ENCODE measurements around the gene NAV2.

NAV2 gene

DNA sequence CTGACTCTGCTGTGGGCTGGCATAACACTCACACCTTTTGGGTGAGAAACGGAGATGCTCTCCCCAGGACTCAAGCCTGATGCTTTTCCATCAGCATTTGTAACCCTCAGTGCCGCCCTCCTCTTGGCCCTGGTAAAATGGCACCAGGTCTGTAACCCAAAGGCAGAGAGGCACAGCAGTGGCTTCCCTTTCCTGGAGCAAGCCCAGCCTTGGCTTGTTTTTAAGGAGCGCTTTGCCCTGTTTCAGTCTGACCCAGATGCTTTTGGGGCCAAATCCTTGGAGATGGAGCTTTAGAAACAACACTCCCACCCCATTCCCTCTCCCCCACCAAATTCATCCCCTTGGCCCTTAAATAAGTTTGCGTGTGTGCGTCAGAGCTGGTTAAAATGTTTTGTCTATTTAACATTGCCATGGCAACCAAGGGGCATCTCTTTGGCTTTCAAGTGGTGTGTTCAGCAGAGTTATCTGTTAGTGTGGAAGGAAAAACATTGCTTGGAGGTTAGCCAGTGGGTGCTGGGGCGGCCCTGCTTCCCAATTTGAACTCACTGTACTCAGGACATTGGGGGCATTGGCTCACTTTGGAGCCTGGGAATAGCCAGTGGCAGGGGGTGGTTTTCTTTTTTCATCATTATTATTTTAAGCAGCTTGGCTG, 134.1 kb downstream of the NAV2 start:
- Histone ChIP-seq H4K12ac (ENCODE audit: low read depth, low read length) (no peak overlapping the region), H3K9ac (ENCODE audit: low read length) (no peak overlapping the region), H3K4me1 (ENCODE audit: control insufficient read depth in 1 of 2, insufficient read depth in 2 of 2, low read length in 2 of 2) (peaks cover 0 to 3% of the 10 kb centered on the region in 2 experiments), H3K27ac (ENCODE audit: low read depth, low read length) (no peak overlapping the region), H3K4me3 (ENCODE audit: low read depth, low read length) (no peak overlapping the region), H3K14ac (ENCODE audit: low read length) (no peak overlapping the region), H3K23ac (ENCODE audit: low read length) (no peak overlapping the region), H3K4ac (ENCODE audit: low read depth, low read length) (no peak overlapping the region), H3K36me3 (ENCODE audit: control insufficient read depth in 1 of 2, insufficient read depth in 2 of 2, low read length in 2 of 2) (no peaks in the 10 kb centered on the region), H4K8ac (ENCODE audit: low read depth, low read length) (no peak overlapping the region), H3K18ac (ENCODE audit: low read length) (no peak overlapping the region), H3K9me3 (ENCODE audit: insufficient read depth, low read depth, low read length) (no peaks in the 10 kb centered on the region), H2BK120ac (ENCODE audit: insufficient read depth, low read length, poor library complexity) (no peak overlapping the region), H2AK5ac (ENCODE audit: low read length) (no peak overlapping the region), H3K4me2 (ENCODE audit: low read length) (no peak overlapping the region), H2BK5ac (ENCODE audit: low read depth, low read length, poor library complexity) (no peak overlapping the region), H2AFZ (ENCODE audit: insufficient read depth, low read length, poor library complexity) (no peak overlapping the region), H3K79me1 (ENCODE audit: low read length) (no peaks in the 10 kb centered on the region), H3K79me2 (ENCODE audit: control insufficient read depth, insufficient read depth, low read length, poor library complexity) (no peaks in the 10 kb centered on the region), H3K27me3 (ENCODE audit: insufficient read depth, low read length) (no peaks in the 10 kb centered on the region), H2BK12ac (ENCODE audit: low read length) (no peak overlapping the region), H4K91ac (ENCODE audit: low read depth, low read length) (no peak overlapping the region)
- WGBS (ENCODE audit: extremely low coverage, insufficient coverage, insufficient read length): no CpG with 5 or more reads among the region's 6 CpGs
- DNase-seq: no peak

DNA sequence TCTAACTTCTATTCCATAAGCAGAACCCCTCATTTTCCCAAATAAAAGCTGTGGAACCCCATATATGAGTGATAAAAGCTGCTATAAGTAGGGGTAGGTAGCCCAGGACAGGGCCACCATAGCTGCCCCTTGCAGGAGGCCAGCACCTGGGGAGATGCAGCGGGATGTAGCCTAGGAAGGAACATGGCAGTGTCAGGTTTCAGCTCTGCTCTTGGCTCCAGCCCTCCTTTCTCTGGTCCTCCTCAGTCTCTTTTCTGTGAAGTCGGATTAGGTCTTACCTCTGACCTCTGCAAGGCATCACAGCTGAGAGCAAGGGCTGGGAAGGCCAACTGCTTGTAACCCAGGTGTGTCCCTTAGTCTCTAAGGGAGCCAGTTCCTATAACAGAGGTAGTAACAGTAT, 135.6 kb downstream of the NAV2 start:
- Histone ChIP-seq H3K79me1 (ENCODE audit: low read length) (no peaks in the 10 kb centered on the region), H3K9me3 (ENCODE audit: insufficient read depth, low read depth, low read length) (no peaks in the 10 kb centered on the region), H3K27ac (ENCODE audit: low read depth, low read length) (no peak overlapping the region), H3K23ac (ENCODE audit: low read length) (no peak overlapping the region), H4K91ac (ENCODE audit: low read depth, low read length) (no peak overlapping the region), H3K4ac (ENCODE audit: low read depth, low read length) (no peak overlapping the region), H4K8ac (ENCODE audit: low read depth, low read length) (no peak overlapping the region), H2BK120ac (ENCODE audit: insufficient read depth, low read length, poor library complexity) (no peak overlapping the region), H3K4me3 (ENCODE audit: low read depth, low read length) (no peak overlapping the region), H3K4me2 (ENCODE audit: low read length) (no peak overlapping the region), H2AFZ (ENCODE audit: insufficient read depth, low read length, poor library complexity) (no peak overlapping the region), H2BK5ac (ENCODE audit: low read depth, low read length, poor library complexity) (no peak overlapping the region), H3K9ac (ENCODE audit: low read length) (no peak overlapping the region), H3K14ac (ENCODE audit: low read length) (no peak overlapping the region), H2AK5ac (ENCODE audit: low read length) (no peak overlapping the region), H3K79me2 (ENCODE audit: control insufficient read depth, insufficient read depth, low read length, poor library complexity) (no peaks in the 10 kb centered on the region), H3K18ac (ENCODE audit: low read length) (no peak overlapping the region), H4K12ac (ENCODE audit: low read depth, low read length) (no peak overlapping the region), H3K4me1 (ENCODE audit: control insufficient read depth in 1 of 2, insufficient read depth in 2 of 2, low read length in 2 of 2) (peaks cover 0 to 3% of the 10 kb centered on the region in 2 experiments), H2BK12ac (ENCODE audit: low read length) (no peak overlapping the region), H3K27me3 (ENCODE audit: insufficient read depth, low read length) (no peaks in the 10 kb centered on the region), H3K36me3 (ENCODE audit: control insufficient read depth in 1 of 2, insufficient read depth in 2 of 2, low read length in 2 of 2) (no peaks in the 10 kb centered on the region)
- DNase-seq: no peak
- no CpG with 5 or more reads among the region's 2 CpGs for WGBS (ENCODE audit: extremely low coverage, insufficient coverage, insufficient read length)

GRCh38 chr11:19849107-19849789, 136.6 kb downstream of the NAV2 start:
- H3K9ac ChIP-seq (ENCODE audit: low read length): no peak overlapping the region
- H2BK5ac ChIP-seq (ENCODE audit: low read depth, low read length, poor library complexity): no peak overlapping the region
- H2AK5ac ChIP-seq (ENCODE audit: low read length): no peak overlapping the region
- H3K14ac ChIP-seq (ENCODE audit: low read length): no peak overlapping the region
- no peak overlapping the region for H2BK120ac ChIP-seq (ENCODE audit: insufficient read depth, low read length, poor library complexity)
- H3K9me3 ChIP-seq (ENCODE audit: insufficient read depth, low read depth, low read length): no peaks in the 10 kb centered on the region
- no peak overlapping the region for H3K4ac ChIP-seq (ENCODE audit: low read depth, low read length)
- H3K4me3 ChIP-seq (ENCODE audit: low read depth, low read length): no peak overlapping the region
- H4K12ac ChIP-seq (ENCODE audit: low read depth, low read length): no peak overlapping the region
- no peak overlapping the region for H2BK12ac ChIP-seq (ENCODE audit: low read length)
- peaks cover 0 to 3% of the 10 kb centered on the region in 2 experiments for H3K4me1 ChIP-seq (ENCODE audit: control insufficient read depth in 1 of 2, insufficient read depth in 2 of 2, low read length in 2 of 2)
- no peak overlapping the region for H3K4me2 ChIP-seq (ENCODE audit: low read length)
- H3K27me3 ChIP-seq (ENCODE audit: insufficient read depth, low read length): no peaks in the 10 kb centered on the region
- H3K18ac ChIP-seq (ENCODE audit: low read length): no peak overlapping the region
- no peak overlapping the region for H2AFZ ChIP-seq (ENCODE audit: insufficient read depth, low read length, poor library complexity)
- DNase-seq: no peak
- H3K23ac ChIP-seq (ENCODE audit: low read length): no peak overlapping the region
- no peak overlapping the region for H3K27ac ChIP-seq (ENCODE audit: low read depth, low read length)
- H4K91ac ChIP-seq (ENCODE audit: low read depth, low read length): no peak overlapping the region
- no peaks in the 10 kb centered on the region for H3K36me3 ChIP-seq (ENCODE audit: control insufficient read depth in 1 of 2, insufficient read depth in 2 of 2, low read length in 2 of 2)
- H4K8ac ChIP-seq (ENCODE audit: low read depth, low read length): no peak overlapping the region
- no peaks in the 10 kb centered on the region for H3K79me2 ChIP-seq (ENCODE audit: control insufficient read depth, insufficient read depth, low read length, poor library complexity)
- no peaks in the 10 kb centered on the region for H3K79me1 ChIP-seq (ENCODE audit: low read length)
- WGBS (ENCODE audit: extremely low coverage, insufficient coverage, insufficient read length): no CpG with 5 or more reads among the region's 6 CpGs

- peaks cover 0 to 3% of the 10 kb centered on the region in 2 experiments for H3K4me1 ChIP-seq (ENCODE audit: control insufficient read depth in 1 of 2, insufficient read depth in 2 of 2, low read length in 2 of 2)
- H3K4ac ChIP-seq (ENCODE audit: low read depth, low read length): no peak overlapping the region
- no peak overlapping the region for H3K27ac ChIP-seq (ENCODE audit: low read depth, low read length)
- H2AK5ac ChIP-seq (ENCODE audit: low read length): no peak overlapping the region
- no peak overlapping the region for H3K4me2 ChIP-seq (ENCODE audit: low read length)
- no peak overlapping the region for H2BK120ac ChIP-seq (ENCODE audit: insufficient read depth, low read length, poor library complexity)
- H3K4me3 ChIP-seq (ENCODE audit: low read depth, low read length): no peak overlapping the region
- H4K91ac ChIP-seq (ENCODE audit: low read depth, low read length): no peak overlapping the region
- no peaks in the 10 kb centered on the region for H3K79me1 ChIP-seq (ENCODE audit: low read length)
- H2BK12ac ChIP-seq (ENCODE audit: low read length): no peak overlapping the region
- no CpG with 5 or more reads among the region's 6 CpGs for WGBS (ENCODE audit: extremely low coverage, insufficient coverage, insufficient read length)
- H3K9ac ChIP-seq (ENCODE audit: low read length): no peak overlapping the region
- no peak overlapping the region for H2AFZ ChIP-seq (ENCODE audit: insufficient read depth, low read length, poor library complexity)
- no peak overlapping the region for H3K23ac ChIP-seq (ENCODE audit: low read length)
- no peaks in the 10 kb centered on the region for H3K79me2 ChIP-seq (ENCODE audit: control insufficient read depth, insufficient read depth, low read length, poor library complexity)
- H3K36me3 ChIP-seq (ENCODE audit: control insufficient read depth in 1 of 2, insufficient read depth in 2 of 2, low read length in 2 of 2): no peaks in the 10 kb centered on the region
- no peak overlapping the region for H3K18ac ChIP-seq (ENCODE audit: low read length)
- H3K27me3 ChIP-seq (ENCODE audit: insufficient read depth, low read length): no peaks in the 10 kb centered on the region
- no peak overlapping the region for H3K14ac ChIP-seq (ENCODE audit: low read length)
- no peaks in the 10 kb centered on the region for H3K9me3 ChIP-seq (ENCODE audit: insufficient read depth, low read depth, low read length)
- H4K12ac ChIP-seq (ENCODE audit: low read depth, low read length): no peak overlapping the region
- no peak for DNase-seq
- H2BK5ac ChIP-seq (ENCODE audit: low read depth, low read length, poor library complexity): no peak overlapping the region
- H4K8ac ChIP-seq (ENCODE audit: low read depth, low read length): no peak overlapping the region
Measured at GRCh38 chr11:19849947-19850593, 137.4 kb downstream of the NAV2 start.

All from trophoblast cell (in vitro differentiated cells and primary cell).